ENCODE measurements around the gene SPHK2.

The SPHK2 gene

DNA sequence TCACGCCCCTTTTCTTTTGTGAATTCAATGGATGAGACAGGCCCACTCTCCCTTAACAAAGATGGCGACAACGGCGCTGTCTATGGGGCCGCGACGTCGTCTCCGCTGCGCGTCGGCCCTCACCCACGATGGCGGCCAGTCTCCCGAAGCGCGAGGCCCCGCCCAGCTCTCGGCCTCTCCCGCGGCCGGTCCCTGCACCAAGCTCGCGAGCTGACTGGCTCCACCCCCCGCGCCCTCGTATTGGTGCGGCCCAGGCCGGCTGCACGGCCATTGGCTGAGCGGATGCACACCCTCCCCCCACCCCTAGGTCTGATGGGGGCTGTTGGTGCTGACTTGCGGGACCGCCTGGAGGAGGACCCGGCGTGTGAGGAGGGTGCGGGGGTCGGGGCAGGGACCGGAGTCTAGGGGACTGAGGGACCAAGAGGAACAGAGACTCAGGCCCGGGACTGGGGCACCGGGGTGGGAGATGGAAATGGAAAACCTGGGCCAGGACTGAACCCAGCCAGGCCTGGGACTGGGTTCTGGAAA is 4.8 kb downstream of the SPHK2 start (continued):
- TF ChIP-seq ZNF23 (tag by site-specific recombination; IDR thresholded peaks at IDR 0.05; ENCODE audit: borderline replicate concordance) (no peak), ZNF843 (tag by site-specific recombination; IDR thresholded peaks at IDR 0.05) (no peak), TCF7L2 (IDR thresholded peaks at IDR 0.05; ENCODE audit: borderline replicate concordance, low read depth, low read length) (no peak), ZNF112 (tag by site-specific recombination; IDR thresholded peaks at IDR 0.05) (no peak), ZSCAN23 (tag by site-specific recombination; IDR thresholded peaks at IDR 0.05) (no peak), ZNF777 (tag by site-specific recombination; IDR thresholded peaks at IDR 0.05; ENCODE audit: borderline replicate concordance) (no peak), ZNF791 (tag by site-specific recombination; IDR thresholded peaks at IDR 0.05) (no peak), GLI2 (tag by site-specific recombination; IDR thresholded peaks at IDR 0.05; ENCODE audit: borderline replicate concordance, low read depth) (no peak), ZNF132 (tag by site-specific recombination; IDR thresholded peaks at IDR 0.05; ENCODE audit: borderline replicate concordance) (no peak), GLIS2 (tag by site-specific recombination; IDR thresholded peaks at IDR 0.05) (peak; percentile 89), ZNF19 (tag by site-specific recombination; IDR thresholded peaks at IDR 0.05; ENCODE audit: low read depth) (no peak), ZNF768 (tag by site-specific recombination; IDR thresholded peaks at IDR 0.05) (no peak), ZNF629 (tag by site-specific recombination; IDR thresholded peaks at IDR 0.05) (no peak), ZBTB1 (tag by site-specific recombination; IDR thresholded peaks at IDR 0.05) (no peak), KLF9 (tag by site-specific recombination; IDR thresholded peaks at IDR 0.05; ENCODE audit: low read depth) (peak; percentile 83; the same call in 1 of the 2 replicates), ZNF341 (tag by site-specific recombination; IDR thresholded peaks at IDR 0.05; ENCODE audit: low read depth) (no peak; the same call in 1 of the 2 replicates), ZNF426 (tag by site-specific recombination; IDR thresholded peaks at IDR 0.05) (no peak), ZNF335 (tag by site-specific recombination; conservative IDR thresholded peaks at IDR 0.05) (peak; percentile 94), ZNF202 (tag by site-specific recombination; IDR thresholded peaks at IDR 0.05; ENCODE audit: borderline replicate concordance) (no peak), ZNF121 (tag by site-specific recombination; IDR thresholded peaks at IDR 0.05) (no peak), ZNF600 (tag by site-specific recombination; IDR thresholded peaks at IDR 0.05) (no peak), ZNF37A (tag by site-specific recombination; IDR thresholded peaks at IDR 0.05) (no peak), ZNF530 (tag by site-specific recombination; IDR thresholded peaks at IDR 0.05; ENCODE audit: low read depth) (no peak), ZFP37 (tag by site-specific recombination; IDR thresholded peaks at IDR 0.05) (no peak), KLF16 (tag by site-specific recombination; IDR thresholded peaks at IDR 0.05) (no peak; the same call in 1 of the 2 replicates), ZNF266 (tag by site-specific recombination; IDR thresholded peaks at IDR 0.05; ENCODE audit: low read depth) (no peak), ZBTB8A (tag by site-specific recombination; IDR thresholded peaks at IDR 0.05) (no peak), ZSCAN30 (tag by site-specific recombination; IDR thresholded peaks at IDR 0.05) (no peak), HOXA7 (CRISPR knock-in tag; IDR thresholded peaks at IDR 0.05; ENCODE audit: borderline replicate concordance) (no peak)
- TF ChIP-seq, protein P1, sequence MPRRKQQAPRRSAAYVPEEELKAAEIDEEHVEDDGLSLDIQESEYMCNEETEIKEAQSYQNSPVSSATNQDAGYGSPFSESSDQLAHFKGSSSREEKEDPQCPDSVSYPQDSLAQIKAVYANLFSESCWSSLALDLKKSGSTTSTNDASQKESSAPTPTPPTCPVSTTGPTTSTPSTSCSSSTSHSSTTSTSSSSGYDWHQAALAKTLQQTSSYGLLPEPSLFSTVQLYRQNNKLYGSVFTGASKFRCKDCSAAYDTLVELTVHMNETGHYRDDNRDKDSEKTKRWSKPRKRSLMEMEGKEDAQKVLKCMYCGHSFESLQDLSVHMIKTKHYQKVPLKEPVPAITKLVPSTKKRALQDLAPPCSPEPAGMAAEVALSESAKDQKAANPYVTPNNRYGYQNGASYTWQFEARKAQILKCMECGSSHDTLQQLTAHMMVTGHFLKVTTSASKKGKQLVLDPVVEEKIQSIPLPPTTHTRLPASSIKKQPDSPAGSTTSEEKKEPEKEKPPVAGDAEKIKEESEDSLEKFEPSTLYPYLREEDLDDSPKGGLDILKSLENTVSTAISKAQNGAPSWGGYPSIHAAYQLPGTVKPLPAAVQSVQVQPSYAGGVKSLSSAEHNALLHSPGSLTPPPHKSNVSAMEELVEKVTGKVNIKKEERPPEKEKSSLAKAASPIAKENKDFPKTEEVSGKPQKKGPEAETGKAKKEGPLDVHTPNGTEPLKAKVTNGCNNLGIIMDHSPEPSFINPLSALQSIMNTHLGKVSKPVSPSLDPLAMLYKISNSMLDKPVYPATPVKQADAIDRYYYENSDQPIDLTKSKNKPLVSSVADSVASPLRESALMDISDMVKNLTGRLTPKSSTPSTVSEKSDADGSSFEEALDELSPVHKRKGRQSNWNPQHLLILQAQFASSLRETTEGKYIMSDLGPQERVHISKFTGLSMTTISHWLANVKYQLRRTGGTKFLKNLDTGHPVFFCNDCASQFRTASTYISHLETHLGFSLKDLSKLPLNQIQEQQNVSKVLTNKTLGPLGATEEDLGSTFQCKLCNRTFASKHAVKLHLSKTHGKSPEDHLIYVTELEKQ (tag by site-specific recombination; IDR thresholded peaks at IDR 0.05; ENCODE audit: borderline replicate concordance): no peak
- TF ChIP-seq, protein P2, sequence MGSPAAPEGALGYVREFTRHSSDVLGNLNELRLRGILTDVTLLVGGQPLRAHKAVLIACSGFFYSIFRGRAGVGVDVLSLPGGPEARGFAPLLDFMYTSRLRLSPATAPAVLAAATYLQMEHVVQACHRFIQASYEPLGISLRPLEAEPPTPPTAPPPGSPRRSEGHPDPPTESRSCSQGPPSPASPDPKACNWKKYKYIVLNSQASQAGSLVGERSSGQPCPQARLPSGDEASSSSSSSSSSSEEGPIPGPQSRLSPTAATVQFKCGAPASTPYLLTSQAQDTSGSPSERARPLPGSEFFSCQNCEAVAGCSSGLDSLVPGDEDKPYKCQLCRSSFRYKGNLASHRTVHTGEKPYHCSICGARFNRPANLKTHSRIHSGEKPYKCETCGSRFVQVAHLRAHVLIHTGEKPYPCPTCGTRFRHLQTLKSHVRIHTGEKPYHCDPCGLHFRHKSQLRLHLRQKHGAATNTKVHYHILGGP (tag by site-specific recombination; IDR thresholded peaks at IDR 0.05): no peak
- TF ChIP-seq, protein P3, sequence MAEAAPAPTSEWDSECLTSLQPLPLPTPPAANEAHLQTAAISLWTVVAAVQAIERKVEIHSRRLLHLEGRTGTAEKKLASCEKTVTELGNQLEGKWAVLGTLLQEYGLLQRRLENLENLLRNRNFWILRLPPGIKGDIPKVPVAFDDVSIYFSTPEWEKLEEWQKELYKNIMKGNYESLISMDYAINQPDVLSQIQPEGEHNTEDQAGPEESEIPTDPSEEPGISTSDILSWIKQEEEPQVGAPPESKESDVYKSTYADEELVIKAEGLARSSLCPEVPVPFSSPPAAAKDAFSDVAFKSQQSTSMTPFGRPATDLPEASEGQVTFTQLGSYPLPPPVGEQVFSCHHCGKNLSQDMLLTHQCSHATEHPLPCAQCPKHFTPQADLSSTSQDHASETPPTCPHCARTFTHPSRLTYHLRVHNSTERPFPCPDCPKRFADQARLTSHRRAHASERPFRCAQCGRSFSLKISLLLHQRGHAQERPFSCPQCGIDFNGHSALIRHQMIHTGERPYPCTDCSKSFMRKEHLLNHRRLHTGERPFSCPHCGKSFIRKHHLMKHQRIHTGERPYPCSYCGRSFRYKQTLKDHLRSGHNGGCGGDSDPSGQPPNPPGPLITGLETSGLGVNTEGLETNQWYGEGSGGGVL (tag by site-specific recombination; IDR thresholded peaks at IDR 0.05): no peak
- TF ChIP-seq, protein P4, sequence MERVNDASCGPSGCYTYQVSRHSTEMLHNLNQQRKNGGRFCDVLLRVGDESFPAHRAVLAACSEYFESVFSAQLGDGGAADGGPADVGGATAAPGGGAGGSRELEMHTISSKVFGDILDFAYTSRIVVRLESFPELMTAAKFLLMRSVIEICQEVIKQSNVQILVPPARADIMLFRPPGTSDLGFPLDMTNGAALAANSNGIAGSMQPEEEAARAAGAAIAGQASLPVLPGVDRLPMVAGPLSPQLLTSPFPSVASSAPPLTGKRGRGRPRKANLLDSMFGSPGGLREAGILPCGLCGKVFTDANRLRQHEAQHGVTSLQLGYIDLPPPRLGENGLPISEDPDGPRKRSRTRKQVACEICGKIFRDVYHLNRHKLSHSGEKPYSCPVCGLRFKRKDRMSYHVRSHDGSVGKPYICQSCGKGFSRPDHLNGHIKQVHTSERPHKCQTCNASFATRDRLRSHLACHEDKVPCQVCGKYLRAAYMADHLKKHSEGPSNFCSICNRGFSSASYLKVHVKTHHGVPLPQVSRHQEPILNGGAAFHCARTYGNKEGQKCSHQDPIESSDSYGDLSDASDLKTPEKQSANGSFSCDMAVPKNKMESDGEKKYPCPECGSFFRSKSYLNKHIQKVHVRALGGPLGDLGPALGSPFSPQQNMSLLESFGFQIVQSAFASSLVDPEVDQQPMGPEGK (tag by site-specific recombination; IDR thresholded peaks at IDR 0.05): peak; percentile 97

All from HEK293 (cell line).